Stimulated activated CD8-positive, alpha-beta memory T cell treated with anti-CD3 and anti-CD28 coated beads, Interleukin-12 subunit alpha, Interleukin-12 subunit beta, amount 100 ng/mL, for 24 hours (primary cell): ENCODE measurements around the gene MYO1C.
"Not testable (repeated sequence)": the region's sequence is repeated elsewhere in the genome, so short reads cannot be mapped to it uniquely, and the experiment has no call there.

Source experiments
- DNase-seq: peaks from one replicate; pipeline ENCODE4 v3.0.0-alpha.2; 2020; ENCODE audit errors: extremely low read depth

Gene MYO1C

DNA sequence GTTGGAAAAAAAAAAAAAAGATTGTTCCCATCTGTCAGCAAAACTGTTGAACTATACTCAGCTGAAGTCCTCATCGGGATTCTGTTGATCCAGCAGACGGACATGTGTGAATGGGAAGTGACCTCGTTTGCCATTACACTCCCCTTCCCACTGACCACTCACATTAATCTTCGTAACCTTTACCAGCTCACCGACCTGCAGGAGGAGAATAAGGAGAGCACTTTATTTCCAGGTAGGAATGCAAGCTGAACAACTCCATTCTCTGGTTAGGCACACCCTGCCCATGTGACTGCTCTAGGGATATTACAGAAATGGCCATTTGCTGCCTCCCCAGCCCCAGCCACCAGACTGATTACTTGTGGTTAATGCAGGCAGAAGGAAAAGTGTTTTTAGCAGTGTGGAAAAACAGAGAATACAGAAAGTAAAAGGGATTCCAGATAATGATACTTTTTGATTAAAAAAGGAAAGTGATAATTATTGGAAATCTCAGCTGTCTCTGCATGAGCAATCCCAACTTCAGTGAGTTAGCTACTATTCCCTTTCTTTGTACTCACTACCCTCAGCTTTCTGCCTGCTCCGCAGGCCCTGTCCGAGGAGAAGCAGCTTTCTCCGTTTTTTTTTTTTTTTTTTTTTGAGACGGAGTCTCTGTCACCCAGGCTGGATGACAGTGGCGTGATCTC is 68.9 kb downstream of the MYO1C start:
- DNase-seq = no peak

DNA sequence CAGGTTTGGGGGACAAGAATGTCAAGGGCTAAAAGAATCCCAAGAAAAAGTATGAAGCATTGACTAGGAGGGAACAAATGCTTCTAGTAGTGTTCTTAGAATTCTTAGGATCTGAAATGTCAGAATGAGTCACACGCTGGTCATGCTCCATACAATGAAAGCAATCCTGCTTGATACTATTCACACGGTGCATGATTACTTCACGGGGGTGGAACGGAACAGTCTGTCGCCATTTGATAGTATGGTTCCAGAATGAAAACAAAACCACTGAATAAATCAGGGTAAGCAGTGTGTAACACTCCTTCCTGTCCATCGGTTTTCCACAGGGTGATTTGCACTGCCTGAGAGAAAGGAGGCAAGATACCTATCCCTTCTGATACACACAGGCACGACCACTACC is 69.6 kb downstream of the MYO1C start:
- no peak for DNase-seq

DNA sequence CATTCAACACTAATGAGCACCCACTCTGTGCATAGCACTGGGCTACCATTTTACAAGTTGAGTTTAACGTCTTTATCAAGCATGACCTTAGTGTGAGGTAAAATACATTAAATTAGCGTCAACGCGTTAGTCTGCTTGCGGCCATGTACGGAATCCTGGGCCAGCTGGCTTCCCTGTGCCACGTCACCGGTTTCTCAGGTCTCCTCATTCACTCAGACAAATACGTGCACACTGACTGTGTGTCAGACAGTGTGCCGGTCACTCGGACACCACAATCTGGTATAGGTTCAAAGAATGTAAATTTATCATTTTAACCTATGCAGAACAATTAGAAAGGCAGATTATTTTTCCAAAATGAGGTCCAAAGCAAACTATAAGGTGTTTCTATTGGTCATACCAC is 71.0 kb downstream of the MYO1C start:
- no peak for DNase-seq

DNA sequence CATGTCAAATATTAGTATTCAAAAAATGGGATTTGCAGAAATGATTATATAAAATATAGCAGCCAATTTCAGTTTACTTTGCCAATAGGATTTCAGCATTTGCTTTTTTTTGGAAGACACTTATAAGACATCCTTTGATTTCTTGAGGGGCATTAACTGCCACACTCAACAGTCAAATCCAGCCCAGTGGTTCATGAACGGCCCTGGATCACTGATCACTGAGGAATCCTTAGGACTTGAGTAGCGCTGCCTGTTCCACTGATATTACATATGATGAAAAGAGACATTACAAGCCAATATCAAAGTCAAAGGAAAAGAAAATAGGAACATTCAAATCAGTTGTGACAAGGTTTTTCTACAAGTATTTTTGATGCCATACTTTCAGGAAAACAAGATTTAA is 71.5 kb downstream of the MYO1C start:
- no peak for DNase-seq

DNA sequence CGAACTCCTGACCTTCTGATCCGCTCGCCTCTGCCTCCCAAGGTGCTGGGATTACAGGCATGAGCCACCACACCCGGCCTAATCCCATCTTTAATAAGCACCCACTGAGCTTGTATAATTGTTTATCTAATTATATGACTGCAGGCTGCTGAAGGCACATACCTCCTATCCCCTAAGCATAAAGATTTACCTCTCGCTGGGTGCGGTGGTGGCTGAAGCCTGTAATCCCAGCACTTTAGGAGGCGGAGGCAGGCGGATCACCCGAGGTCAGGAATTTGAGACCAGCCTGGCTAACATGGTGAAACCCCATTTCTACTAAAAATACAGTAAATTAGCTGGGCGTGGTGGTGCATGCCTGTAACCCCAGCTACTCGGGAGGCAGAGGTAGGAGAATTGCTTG is 72.3 kb downstream of the MYO1C start:
- no peak for DNase-seq

DNA sequence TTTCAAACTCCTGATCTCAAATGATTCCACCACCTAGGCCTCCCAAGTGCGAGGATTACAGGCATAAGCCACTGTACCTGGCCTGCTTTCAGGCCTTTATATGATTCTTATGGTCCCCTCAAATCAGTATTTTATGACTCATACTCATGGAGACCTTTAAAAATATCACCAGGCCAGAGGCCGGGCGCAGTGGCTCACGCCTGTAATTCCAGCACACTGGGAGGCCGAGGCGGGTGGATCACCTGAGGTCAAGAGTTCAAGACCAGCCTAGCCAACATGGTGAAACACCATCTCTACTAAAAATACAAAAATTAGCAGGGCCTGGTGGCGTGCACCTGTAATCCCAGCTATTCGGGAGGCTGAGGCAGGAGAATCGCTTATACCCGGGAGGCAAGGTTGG is 74.0 kb downstream of the MYO1C start:
- DNase-seq = not testable (repeated sequence)

DNA sequence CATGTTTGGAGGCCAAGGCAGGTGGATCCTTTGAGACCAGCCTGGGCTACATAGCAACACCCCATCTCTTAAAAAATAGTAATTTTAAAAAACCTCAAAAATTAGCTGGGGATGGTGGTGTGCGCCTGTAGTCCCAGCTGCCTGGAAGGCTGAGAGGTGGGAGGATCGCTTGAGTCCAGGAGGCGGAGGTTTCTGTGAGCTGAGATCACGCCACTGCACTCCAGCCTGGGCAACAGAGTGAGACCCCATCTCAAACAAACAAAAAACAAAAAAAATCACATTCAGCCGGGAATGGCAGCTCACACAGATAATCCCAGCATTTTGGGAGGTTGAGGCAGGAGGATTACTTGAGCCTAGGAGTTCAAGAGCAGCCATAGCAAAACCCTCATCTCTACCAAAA is 76.1 kb downstream of the MYO1C start:
- DNase-seq = no peak

DNA sequence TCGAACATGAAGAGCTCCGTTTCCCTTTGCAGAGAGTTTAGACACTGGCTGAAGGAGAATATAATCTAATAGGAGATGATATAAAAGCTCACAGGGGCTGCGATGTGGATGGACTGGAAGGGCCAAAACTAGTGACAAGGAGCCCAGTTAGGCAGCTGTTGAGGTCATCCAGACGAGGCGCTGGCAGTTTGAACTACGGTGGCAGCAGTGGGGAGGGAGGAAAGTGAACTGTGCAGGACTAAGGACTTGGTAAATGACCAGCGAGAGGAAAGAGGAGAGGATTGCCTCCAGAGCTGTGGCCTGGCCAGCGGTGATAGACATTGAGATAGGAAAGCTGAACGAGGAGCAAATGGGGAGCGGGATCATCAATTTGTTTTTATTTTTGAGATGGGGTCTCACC is 77.9 kb downstream of the MYO1C start:
- no peak for DNase-seq
